GM20431 (cell line): Measurements from ENCODE around the gene LMF2.

Experiments used
- in situ Hi-C: fragments of 300-500 bp; cut with MseI, MboI; formaldehyde crosslinking; loops from one replicate; pipeline ENCODE4 v1.15.0; 2020; ENCODE audit warnings: low sequenced_read_pairs; ENCODE audit not compliant: unreplicated experiment

LMF2 gene

GRCh38 chr22:50468626-50469025 lies 38.9 kb downstream of the LMF2 start:
- in situ Hi-C loops: no loop called here

DNA sequence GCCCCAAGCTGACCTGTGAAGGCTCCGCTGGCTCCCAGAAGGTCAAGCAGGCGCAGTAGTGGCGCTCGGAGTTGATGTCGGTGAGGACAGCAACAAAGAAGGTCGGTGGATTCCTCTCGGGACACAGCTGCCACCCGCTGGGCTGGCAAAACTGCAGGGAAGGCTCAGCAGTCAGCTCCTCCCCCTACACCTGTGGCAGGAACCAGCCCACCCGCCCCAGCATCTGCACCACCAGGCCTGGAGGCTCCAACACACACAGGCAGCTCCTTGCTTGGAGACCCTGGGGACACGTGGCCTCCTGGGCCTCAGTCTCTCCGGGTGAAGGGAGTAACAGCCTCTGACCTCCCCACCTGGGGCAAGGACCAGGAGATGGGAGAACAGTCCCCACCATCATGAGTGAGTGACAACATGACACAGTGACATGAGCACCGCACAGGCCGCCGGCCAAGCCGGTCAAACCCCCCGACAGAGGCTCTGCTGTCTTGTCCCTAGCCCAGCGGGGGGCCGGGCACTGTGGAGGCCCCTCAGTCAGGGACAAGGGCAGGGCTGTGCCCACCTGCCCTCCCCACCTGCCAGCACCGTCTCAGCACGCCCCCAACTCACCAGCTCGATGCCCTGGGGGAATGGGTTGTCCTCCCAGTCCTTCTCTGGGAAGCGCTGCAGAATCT lies 39.6 kb downstream of the LMF2 start:
- in situ Hi-C loops: no loop called here

GRCh38 chr22:50467341-50467740 lies 40.2 kb downstream of the LMF2 start:
- in situ Hi-C loops: no loop called here

DNA sequence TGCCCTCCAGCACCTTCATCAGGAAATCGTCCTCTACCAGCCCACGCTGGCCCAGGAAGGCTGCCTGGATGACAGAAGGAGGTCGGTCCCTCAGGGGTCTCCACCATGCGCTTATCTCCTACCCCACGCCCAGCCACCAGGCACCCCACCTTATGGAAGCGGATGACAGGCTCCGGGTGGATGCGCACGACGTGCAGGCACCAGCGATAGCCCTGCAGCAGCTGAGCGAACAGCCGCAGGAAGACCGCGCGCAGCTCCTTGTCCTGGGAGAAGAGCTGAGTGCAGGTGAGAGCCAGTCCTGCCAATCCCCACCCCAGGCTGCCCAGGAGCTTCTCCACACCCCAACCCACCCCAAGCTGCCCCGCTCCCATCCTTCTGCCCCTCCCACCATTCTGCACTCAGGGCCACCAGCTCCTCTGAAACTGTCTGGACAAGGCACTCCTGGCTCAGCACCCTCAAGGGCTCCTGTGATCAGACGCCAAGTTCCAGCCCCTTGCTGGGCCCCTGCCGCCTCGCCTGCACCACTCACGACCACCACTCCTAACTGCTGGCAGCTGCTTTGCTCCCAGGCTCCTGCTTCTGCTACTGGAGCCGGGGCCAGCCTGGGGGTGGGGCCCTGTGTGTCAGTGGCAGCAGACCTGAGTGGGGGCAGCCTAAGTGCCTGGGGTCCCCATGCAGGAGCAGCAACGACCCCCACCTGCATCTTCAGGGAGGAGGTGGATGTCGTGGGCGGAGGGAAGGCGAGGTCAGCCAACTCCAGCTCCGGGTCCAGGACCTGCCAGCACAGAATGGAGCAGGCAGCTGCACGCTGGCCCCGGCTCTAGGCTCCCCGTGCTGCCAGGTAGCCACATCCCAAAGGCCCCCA lies 42.2 kb downstream of the LMF2 start:
- in situ Hi-C loops: no loop called here

- in situ Hi-C loops: no loop called here
Observed at GRCh38 chr22:50464451-50464850, 43.1 kb downstream of the LMF2 start.

DNA sequence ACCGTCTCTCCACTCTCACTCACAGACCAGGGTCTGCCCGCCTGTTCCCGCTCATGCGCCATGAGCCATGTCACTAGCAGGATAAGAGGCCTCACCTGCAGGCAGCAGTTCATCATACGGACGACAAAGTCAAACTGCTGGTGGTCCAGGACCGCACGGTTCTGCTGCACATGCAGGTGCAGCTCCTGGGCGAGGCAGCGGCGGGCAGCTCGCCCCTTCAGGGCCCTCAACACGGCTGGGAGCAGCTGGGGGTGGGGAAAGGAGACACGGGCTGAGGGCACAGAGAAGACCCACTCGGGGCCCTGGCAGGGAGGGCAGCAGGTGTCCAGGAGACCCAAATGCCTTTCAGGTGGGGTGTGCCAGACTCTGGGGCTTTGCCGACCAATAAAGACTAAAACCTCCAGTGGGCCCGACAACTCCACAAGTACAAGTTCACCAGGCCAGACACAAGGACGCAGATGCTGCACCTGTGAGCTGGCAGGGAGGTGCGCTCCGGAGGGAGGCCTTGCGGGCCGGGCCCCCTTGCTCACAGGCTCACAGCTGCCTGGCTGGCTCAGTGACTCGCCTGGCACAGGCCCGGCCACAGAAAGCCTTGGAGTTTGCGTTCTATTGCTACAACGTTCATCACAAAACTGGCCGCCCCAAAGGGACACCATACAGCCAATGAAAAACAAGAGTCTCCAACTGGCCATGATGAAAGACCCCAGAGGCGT lies 44.2 kb downstream of the LMF2 start:
- in situ Hi-C loops: no loop called here

DNA sequence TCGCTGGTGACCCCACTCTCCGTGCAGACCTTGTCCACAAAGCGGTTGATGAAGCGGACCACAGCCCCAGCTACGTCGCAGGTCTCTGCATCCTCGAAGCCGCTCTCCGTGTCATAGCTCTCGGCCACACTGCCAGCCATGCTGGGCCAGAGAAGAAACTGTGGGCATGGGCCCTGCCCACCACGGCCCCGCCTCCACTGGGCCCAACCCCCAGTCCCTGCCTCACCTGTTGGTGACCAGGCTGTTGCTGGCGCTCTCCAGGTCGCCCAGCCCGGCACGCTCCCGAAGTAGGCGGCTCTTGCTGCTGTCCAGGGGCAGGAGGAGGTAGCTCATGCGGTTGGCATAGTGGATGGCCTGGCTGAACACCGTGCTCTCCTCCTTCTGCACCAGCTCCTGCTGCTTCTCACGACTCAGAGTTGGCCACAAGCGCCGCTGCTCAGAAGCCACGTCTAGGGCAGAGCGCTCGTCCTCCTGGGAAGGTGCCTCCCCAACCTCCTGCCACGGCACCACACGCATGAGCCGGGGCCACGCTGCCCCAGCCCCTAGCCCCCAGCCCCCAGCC lies 45.4 kb downstream of the LMF2 start:
- in situ Hi-C loops: no loop called here

- in situ Hi-C loops: no loop called here
Observed at GRCh38 chr22:50461536-50461935, 46.0 kb downstream of the LMF2 start.

- in situ Hi-C loops: no loop called here
Observed at GRCh38 chr22:50460938-50461337, 46.6 kb downstream of the LMF2 start.

DNA sequence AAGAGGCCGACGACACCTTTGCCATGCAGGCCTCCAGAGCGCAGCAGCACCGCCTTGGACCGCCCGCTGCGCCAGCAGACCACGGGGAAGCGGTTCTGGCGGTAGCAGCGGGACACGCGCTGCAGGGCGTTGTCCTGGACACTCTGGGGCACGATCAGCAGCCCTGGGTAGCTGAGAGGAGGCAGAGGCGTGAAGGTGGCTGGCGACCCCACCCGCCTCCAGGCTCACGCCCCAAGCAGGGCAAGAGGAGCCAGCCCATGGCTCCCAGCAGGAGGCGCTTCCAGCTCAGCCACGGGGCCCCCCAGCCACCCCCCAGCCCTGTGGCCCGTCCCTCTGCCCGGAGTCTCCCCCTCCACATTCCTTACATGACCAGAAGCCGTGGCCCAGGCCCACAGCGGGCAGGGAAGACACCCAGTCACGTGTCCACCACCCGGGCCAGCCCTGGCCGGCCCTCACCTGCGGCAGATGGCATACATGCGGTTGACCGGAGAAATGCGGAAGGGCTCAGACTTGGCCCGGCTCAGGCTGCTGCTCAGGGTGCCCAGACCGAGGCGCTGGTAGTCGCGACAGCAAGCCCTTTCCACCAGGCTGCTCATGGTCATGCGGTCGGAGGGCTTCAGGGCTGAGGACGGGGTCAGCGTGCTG lies 47.9 kb downstream of the LMF2 start:
- in situ Hi-C loops: no loop called here

DNA sequence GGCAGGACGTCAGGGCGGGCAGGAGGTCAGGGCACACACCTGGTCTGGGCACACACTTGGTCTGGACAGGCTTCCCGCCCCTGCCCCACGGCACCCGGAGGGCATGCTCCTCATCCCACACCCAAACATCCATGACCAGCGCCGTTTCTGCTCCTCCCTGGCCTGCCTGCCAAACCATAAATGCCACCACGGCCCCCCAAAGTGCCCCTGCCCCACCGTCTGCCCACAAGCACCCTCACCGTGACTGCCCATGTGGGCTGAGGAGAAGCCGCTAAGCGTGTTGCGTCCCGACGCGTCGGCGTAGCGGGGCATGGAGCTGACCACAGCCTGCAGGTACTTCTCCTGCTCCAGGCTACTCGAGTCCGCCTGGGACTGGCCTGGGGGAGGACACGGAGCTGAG lies 48.5 kb downstream of the LMF2 start:
- in situ Hi-C loops: no loop called here

- in situ Hi-C loops: no loop called here
Observed at GRCh38 chr22:50456466-50457234, 50.9 kb downstream of the LMF2 start.

GRCh38 chr22:50456026-50456425 lies 51.5 kb downstream of the LMF2 start:
- in situ Hi-C loops: no loop called here

- in situ Hi-C loops: no loop called here
Observed at GRCh38 chr22:50455201-50455600, 52.3 kb downstream of the LMF2 start.

DNA sequence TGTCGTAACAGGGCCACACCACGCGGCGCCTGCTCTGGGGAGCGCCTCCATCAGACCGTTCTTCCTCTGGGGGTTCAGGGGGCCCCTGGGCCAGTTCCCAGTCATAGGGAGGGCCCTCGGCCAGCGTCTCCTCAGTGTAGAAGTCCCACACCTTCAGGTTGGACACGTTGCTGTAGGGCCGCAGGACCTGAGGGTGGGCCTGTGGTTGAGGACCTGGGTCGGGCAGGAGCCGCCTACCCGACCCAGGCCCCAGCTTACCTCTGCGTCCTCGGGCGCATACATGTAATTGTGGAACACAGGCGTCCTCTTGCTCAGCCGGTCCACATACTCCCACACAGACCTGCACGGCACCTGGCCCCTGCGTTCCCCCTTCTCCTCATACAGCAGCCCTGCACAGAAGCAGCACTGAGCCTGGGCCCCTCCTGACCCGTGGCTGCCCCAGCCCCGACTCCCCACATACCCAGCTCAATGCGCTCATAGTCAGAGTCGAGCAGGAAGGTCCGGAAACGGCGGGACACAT lies 52.9 kb downstream of the LMF2 start:
- in situ Hi-C loops: no loop called here
